Naive thymus-derived CD4-positive, alpha-beta T cell (primary cell): ENCODE measurements around the gene FBXL16. TPM values are rescaled to one million over a fixed set of nuclear protein-coding genes. Genes with fewer than 3 reads are reported as not detected.

ENCODE experiments used
- ATAC-seq: fragments of 150-1000 bp; cut with Tn5 transposase; 2 replicates; pipeline ENCODE4 v1.10.0; 2021; ENCODE audit warnings: mild to moderate bottlenecking, moderate library complexity
- CTCF ChIA-PET: fragments of 350-600 bp; sonication (Branson Sonifier 250); formaldehyde crosslinking; loops from one replicate; lab custom pipeline; 2021; ENCODE audit warnings: antibody characterized with exemption; lab: Charles Lee
- POLR2A ChIA-PET: fragments of 350-600 bp; sonication (Branson Sonifier 250); formaldehyde crosslinking; loops from one replicate; lab custom pipeline; 2021; ENCODE audit warnings: antibody characterized with exemption, inconsistent platforms; lab: Charles Lee
- DNase-seq, 9 donors: peaks; one replicate each; pipeline versions ENCODE4 v3.0.0 to v3.0.0-alpha.2; 2020 to 2022; ENCODE audit warnings: mixed read lengths in 1 of 9
- H3K27ac ChIP-seq: one replicate; pipeline ENCODE4 v1.7.0; 2013; ENCODE audit warnings: mild to moderate bottlenecking, low read depth, low read length, moderate library complexity
- H3K27me3 ChIP-seq, 2 donors: one replicate each; pipeline ENCODE4 v1.7.0; 2013; ENCODE audit warnings: low read length in 2 of 2, mild to moderate bottlenecking in 2 of 2, moderate library complexity in 2 of 2; ENCODE audit not compliant: control insufficient read depth in 2 of 2, insufficient read depth in 2 of 2
- H3K36me3 ChIP-seq, 3 experiments: 1 replicate in 2 of 3; 2 replicates in 1 of 3; pipeline ENCODE4 v1.7.0; 2013; ENCODE audit warnings: low read length in 3 of 3, mild to moderate bottlenecking in 3 of 3, moderate library complexity in 1 of 3; ENCODE audit not compliant: insufficient read depth in 3 of 3, control insufficient read depth in 2 of 3
- H3K4me1 ChIP-seq, 2 donors: one replicate each; pipeline ENCODE4 v1.7.0; 2013; ENCODE audit warnings: low read length in 2 of 2, mild to moderate bottlenecking in 2 of 2, moderate library complexity in 1 of 2; ENCODE audit not compliant: control insufficient read depth in 2 of 2, insufficient read depth in 2 of 2
- H3K4me3 ChIP-seq: 2 replicates; pipeline ENCODE4 v1.7.0; 2013; ENCODE audit warnings: mild to moderate bottlenecking, low read length
- H3K9me3 ChIP-seq, 3 experiments: 1 replicate in 2 of 3; 2 replicates in 1 of 3; pipeline ENCODE4 v1.7.0; 2013; ENCODE audit warnings: low read length in 3 of 3; ENCODE audit not compliant: control insufficient read depth in 2 of 3
- H3K27ac Mint-ChIP-seq, 9 donors: one replicate each; pipeline ENCODE4 v1.8.0; 2020 to 2022; ENCODE audit warnings: mixed read lengths in 9 of 9, mild to moderate bottlenecking in 8 of 9, moderate library complexity in 5 of 9, inconsistent platforms in 2 of 9
- H3K27me3 Mint-ChIP-seq, 5 donors: one replicate each; pipeline ENCODE4 v1.8.0; 2021 to 2022; ENCODE audit warnings: mixed read lengths in 5 of 5, mild to moderate bottlenecking in 1 of 5
- H3K36me3 Mint-ChIP-seq, 5 donors: one replicate each; pipeline ENCODE4 v1.8.0; 2020 to 2022; ENCODE audit warnings: mixed read lengths in 5 of 5, mild to moderate bottlenecking in 3 of 5, inconsistent platforms in 1 of 5
- H3K4me1 Mint-ChIP-seq, 7 donors: one replicate each; pipeline ENCODE4 v1.8.0; 2020 to 2022; ENCODE audit warnings: mixed read lengths in 7 of 7, mild to moderate bottlenecking in 3 of 7, inconsistent platforms in 1 of 7
- H3K4me3 Mint-ChIP-seq, 10 donors: one replicate each; pipeline ENCODE4 v1.8.0; 2020 to 2022; ENCODE audit warnings: mild to moderate bottlenecking in 10 of 10, mixed read lengths in 10 of 10, moderate library complexity in 6 of 10, inconsistent platforms in 2 of 10
- H3K9me3 Mint-ChIP-seq, 11 donors: one replicate each; pipeline ENCODE4 v1.8.0; 2020 to 2022; ENCODE audit warnings: mixed read lengths in 11 of 11, mild to moderate bottlenecking in 4 of 11, inconsistent platforms in 1 of 11, moderate library complexity in 1 of 11
- intact Hi-C, 2 donors: fragments of 100-400 bp; cut with micrococcal nuclease; formaldehyde crosslinking; loops; one replicate each; pipeline ENCODE4 v1.15.1; 2023
- polyA plus RNA-seq, 2 donors: library from polyadenylated mRNA; unstranded; fragments of 300-500 nt; fragmentation: Illumina TruSeq; gene quantifications; one replicate each; pipeline ENCODE4 v1.2.3, GENCODE V29; 2021
- total RNA-seq, 6 experiments: library from RNA in 5 of 6; stranded (reverse) in 5 of 6; gene quantifications; 1 replicate in 5 of 6; 2 replicates in 1 of 6; pipeline ENCODE4 v1.2.3 and lab custom pipeline; 2021 to 2026

The FBXL16 gene
- total and polyA plus RNA-seq, 7 experiments from 2014 or later = 11.1 to 45.4 (median 18.0) TPM

DNA sequence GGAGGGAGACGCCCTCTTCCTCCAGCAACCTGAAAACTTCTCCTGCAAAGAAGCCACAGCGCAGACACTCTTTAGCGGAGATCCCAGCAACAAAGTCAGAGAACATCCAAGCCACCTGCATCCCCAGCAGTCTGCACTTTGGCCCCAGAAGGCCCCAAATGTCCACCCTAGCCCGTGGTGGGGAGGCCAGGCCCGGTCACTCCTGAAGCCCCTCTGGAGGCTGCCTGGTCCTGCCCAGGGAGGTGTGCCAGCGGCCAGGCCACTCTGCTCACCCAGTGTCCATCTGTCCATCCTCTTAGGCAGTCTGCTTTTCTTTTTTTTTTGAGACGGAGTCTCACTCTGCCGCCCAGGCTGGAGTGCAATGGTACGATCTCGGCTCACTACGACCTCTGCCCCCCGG is 26.7 kb upstream of the FBXL16 start:
- H3K4me1 Mint-ChIP-seq = peaks cover 0 to 12% (median 0%) of the 10 kb centered on the region in 7 donors
- peaks cover 0 to 9% (median 3%) of the 10 kb centered on the region in 5 donors for H3K36me3 Mint-ChIP-seq
- Histone ChIP-seq H3K4me3 (no peak overlapping the region), H3K27ac (no peak overlapping the region), H3K9me3 (no peaks in the 10 kb centered on the region), H3K27me3 (no peaks in the 10 kb centered on the region), H3K4me1 (peaks cover 0 to 3% of the 10 kb centered on the region in 2 donors), H3K36me3 (peaks cover 0 to 50% (median 7%) of the 10 kb centered on the region in 3 experiments)
- no peak overlapping the region for H3K4me3 Mint-ChIP-seq
- H3K27ac Mint-ChIP-seq = no peak overlapping the region
- DNase-seq (no peak), ATAC-seq (no peak)
- ChIA-PET POLR2A (interaction anchor here (3.8 kb wide), 1 partner anchor 12 kb away, joined by 11 read pairs; the partner anchor contains the start of gene ANTKMT), CTCF (interaction anchor here (0.6 to 3.5 kb wide), 4 partner anchors 11 to 328 kb away, joined by 3 to 12 read pairs (median 4); partner anchors contain the start of gene ANTKMT)
- intact Hi-C loops = no loop called here
- no peaks in the 10 kb centered on the region for H3K9me3 Mint-ChIP-seq
- no peaks in the 10 kb centered on the region for H3K27me3 Mint-ChIP-seq

GRCh38 chr16:730666-731509 is 25.3 kb upstream of the FBXL16 start:
- ChIA-PET CTCF (interaction anchor here (0.5 to 3.5 kb wide), 4 partner anchors 9 to 20 kb away, joined by 3 to 12 read pairs (median 3); partner anchors contain the start of gene CIAO3), POLR2A (interaction anchor here (3.8 kb wide), 1 partner anchor 10 kb away, joined by 11 read pairs; the partner anchor contains the start of gene ANTKMT)
- Mint-ChIP-seq H3K36me3 (peaks cover 0 to 5% (median 3%) of the 10 kb centered on the region in 5 donors), H3K27me3 (peaks cover 0 to 3% (median 0%) of the 10 kb centered on the region in 5 donors), H3K9me3 (no peaks in the 10 kb centered on the region), H3K4me3 (no peak overlapping the region), H3K4me1 (peaks cover 0 to 8% (median 0%) of the 10 kb centered on the region in 7 donors), H3K27ac (no peak overlapping the region)
- no peak overlapping the region for H3K27ac ChIP-seq
- peaks cover 0 to 12% of the 10 kb centered on the region in 2 donors for H3K4me1 ChIP-seq
- no peaks in the 10 kb centered on the region for H3K27me3 ChIP-seq
- H3K9me3 ChIP-seq = no peaks in the 10 kb centered on the region
- peaks cover 0 to 36% (median 5%) of the 10 kb centered on the region in 3 experiments for H3K36me3 ChIP-seq
- DNase-seq = no peak
- ATAC-seq = no peak
- no peak overlapping the region for H3K4me3 ChIP-seq
- intact Hi-C loops = no loop called here

- Mint-ChIP-seq H3K4me3 (peak overlapping the region in 2 of 10 donors; percentile 16 to 44), H3K36me3 (no peaks in the 10 kb centered on the region), H3K4me1 (peaks cover 0 to under 1% (median 0%) of the 10 kb centered on the region in 7 donors), H3K27ac (no peak overlapping the region), H3K27me3 (peaks cover 0 to 6% (median 0%) of the 10 kb centered on the region in 5 donors), H3K9me3 (no peaks in the 10 kb centered on the region)
- POLR2A ChIA-PET = interaction anchor here (0.5 to 3.8 kb wide), 4 partner anchors 9 to 53 kb away, joined by 3 to 11 read pairs (median 4); partner anchors contain the start of gene ANTKMT
- Histone ChIP-seq H3K4me3 (no peak overlapping the region), H3K36me3 (peaks cover 0 to 28% (median 4%) of the 10 kb centered on the region in 3 experiments), H3K4me1 (peaks cover 0 to 12% of the 10 kb centered on the region in 2 donors), H3K27ac (no peak overlapping the region), H3K27me3 (no peaks in the 10 kb centered on the region), H3K9me3 (no peaks in the 10 kb centered on the region)
- CTCF ChIA-PET = interaction anchor here (0.5 to 1.4 kb wide), 3 partner anchors 10 to 20 kb away, joined by 3 read pairs; partner anchors contain the start of gene CIAO3
- DNase-seq = no peak
- ATAC-seq = no peak
- intact Hi-C loops = loop anchor here in 1 of 2 donors (5.0 kb wide), 1 partner anchor 593 kb away; the partner anchor contains the start of gene NPRL3
Observed at GRCh38 chr16:729768-730665, 24.4 kb upstream of the FBXL16 start.

DNA sequence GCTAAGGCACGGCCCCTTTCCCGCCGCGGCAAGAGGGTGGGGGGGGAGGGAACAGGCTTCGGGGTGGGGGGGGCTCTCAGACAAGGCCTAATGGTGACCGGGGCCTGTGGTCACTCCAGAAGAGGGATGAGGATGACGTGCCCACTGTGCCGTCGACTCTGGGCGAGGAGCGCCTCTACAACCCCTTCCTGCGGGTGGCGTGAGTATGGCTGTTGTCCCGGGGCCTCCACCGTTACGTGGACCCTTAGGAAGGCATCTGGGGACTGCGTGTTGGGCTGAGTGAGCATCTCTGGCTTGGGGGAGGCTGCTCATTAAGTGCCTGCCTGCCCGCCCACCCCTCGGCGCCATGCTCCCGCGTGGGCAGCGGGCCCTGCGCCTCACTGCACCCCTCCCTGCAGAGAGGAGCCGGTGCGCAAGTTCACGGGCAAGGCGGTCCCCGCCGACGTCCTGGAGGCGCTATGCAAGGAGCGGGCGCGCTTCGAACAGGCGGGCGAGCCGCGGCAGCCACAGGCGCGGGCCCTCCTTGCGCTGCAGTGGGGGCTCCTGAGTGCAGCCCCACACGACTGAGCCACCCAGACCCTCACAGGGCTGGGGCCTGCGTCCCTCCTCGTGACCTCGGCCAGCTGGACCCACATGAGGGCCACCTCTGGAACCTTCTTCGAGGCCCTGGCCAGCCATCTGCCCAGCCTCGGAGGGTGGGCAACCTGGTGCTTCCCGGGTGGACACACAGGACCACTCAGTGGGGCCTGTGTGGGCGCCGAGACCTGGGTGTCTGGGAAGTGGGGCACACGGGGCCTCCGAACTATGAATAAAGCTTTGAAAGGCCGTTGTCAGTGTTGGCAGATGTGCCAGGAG is 23.5 kb upstream of the FBXL16 start:
- H3K4me1 ChIP-seq = peaks cover 0 to 12% of the 10 kb centered on the region in 2 donors
- no peaks in the 10 kb centered on the region for H3K9me3 ChIP-seq
- H3K27ac Mint-ChIP-seq = no peak overlapping the region
- no peak overlapping the region for H3K4me3 ChIP-seq
- no peaks in the 10 kb centered on the region for H3K27me3 ChIP-seq
- no peaks in the 10 kb centered on the region for H3K4me1 Mint-ChIP-seq
- H3K27ac ChIP-seq = no peak overlapping the region
- POLR2A ChIA-PET = interaction anchor here (0.5 to 3.8 kb wide), 5 partner anchors 8 to 52 kb away, joined by 3 to 11 read pairs (median 3); partner anchors contain the start of gene ANTKMT
- H3K36me3 Mint-ChIP-seq = no peaks in the 10 kb centered on the region
- intact Hi-C loops = loop anchor here in 1 of 2 donors (1.0 to 5.0 kb wide), 3 partner anchors 12 to 592 kb away; partner anchors contain the start of gene NPRL3
- DNase-seq = no peak
- peaks cover 0 to 6% (median 0%) of the 10 kb centered on the region in 5 donors for H3K27me3 Mint-ChIP-seq
- H3K36me3 ChIP-seq = peaks cover 0 to 20% (median 1%) of the 10 kb centered on the region in 3 experiments
- H3K4me3 Mint-ChIP-seq = peak overlapping the region in 4 of 10 donors; percentile 25 to 87 (median 43)
- no peaks in the 10 kb centered on the region for H3K9me3 Mint-ChIP-seq
- CTCF ChIA-PET = no interaction called here
- no peak for ATAC-seq

DNA sequence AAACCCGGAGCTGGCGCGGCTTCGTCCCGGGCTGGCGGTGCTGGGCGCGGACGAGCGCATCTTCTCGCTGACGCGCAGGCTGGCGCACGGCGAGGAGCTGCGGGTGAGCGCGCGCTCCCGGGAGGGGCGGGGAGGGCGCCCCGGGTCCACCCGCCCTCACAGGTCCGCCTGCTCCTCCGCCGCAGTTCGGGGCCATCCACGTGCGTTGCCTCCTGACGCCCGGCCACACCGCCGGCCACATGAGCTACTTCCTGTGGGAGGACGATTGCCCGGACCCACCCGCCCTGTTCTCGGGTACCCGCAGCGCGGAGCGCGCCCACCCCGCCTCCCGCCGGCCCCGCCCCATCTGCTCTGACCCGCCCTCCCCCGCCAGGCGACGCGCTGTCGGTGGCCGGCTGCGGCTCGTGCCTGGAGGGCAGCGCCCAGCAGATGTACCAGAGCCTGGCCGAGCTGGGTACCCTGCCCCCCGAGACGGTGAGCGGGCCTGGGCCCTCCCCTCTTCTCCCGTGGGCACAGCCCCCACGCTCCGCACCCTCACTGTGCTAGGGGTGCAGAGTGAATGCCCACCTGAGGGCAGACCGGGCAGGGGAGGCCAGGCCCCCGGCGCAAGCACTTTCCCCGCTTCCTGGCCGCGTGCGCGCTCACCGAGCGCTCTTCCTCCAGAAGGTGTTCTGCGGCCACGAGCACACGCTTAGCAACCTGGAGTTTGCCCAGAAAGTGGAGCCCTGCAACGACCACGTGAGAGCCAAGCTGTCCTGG is 22.7 kb upstream of the FBXL16 start:
- peak overlapping the region; percentile 39 for H3K4me3 ChIP-seq
- no peaks in the 10 kb centered on the region for H3K4me1 Mint-ChIP-seq
- H3K27me3 ChIP-seq = no peaks in the 10 kb centered on the region
- H3K4me1 ChIP-seq = peaks cover 0 to 12% of the 10 kb centered on the region in 2 donors
- no peaks in the 10 kb centered on the region for H3K9me3 ChIP-seq
- peak overlapping the region in 5 of 10 donors; percentile 25 to 87 (median 42) for H3K4me3 Mint-ChIP-seq
- H3K9me3 Mint-ChIP-seq = no peaks in the 10 kb centered on the region
- H3K36me3 ChIP-seq = peaks cover 0 to 11% (median 0%) of the 10 kb centered on the region in 3 experiments
- H3K27ac ChIP-seq = peak overlapping the region; percentile 21
- peaks cover 0 to 6% (median 0%) of the 10 kb centered on the region in 5 donors for H3K27me3 Mint-ChIP-seq
- no peaks in the 10 kb centered on the region for H3K36me3 Mint-ChIP-seq
- intact Hi-C loops = loop anchor here in 1 of 2 donors (1.0 to 5.0 kb wide), 3 partner anchors 13 to 591 kb away; partner anchors contain the start of gene NPRL3
- CTCF ChIA-PET = interaction anchor here (0.6 to 1.3 kb wide), 2 partner anchors 15 to 16 kb away, joined by 4 to 6 read pairs; no protein-coding TSS in a partner anchor
- H3K27ac Mint-ChIP-seq = no peak overlapping the region
- ATAC-seq (peak; percentile 85), DNase-seq (peak in 7 of 9 donors; percentile 46 to 64 (median 55))
- POLR2A ChIA-PET = interaction anchor here (0.7 to 1.7 kb wide), 4 partner anchors 9 to 33 kb away, joined by 3 to 7 read pairs (median 5); partner anchors contain the start of gene CIAO3
